HepG2 (cell line): ENCODE measurements around the gene ZNF384. TPM values are rescaled to one million over a fixed set of nuclear protein-coding genes. Genes with fewer than 3 reads are reported as not detected.

Experiments used
- DRAP1 ChIP-seq: IDR thresholded peaks from 2 replicates; pipeline ENCODE4 v1.6.1; 2016; ENCODE audit warnings: missing genetic modification reagents, missing compliant biosample characterization
- HIC2 ChIP-seq: sonication (generic); formaldehyde crosslinking; IDR thresholded peaks from 2 replicates; pipeline ENCODE4 v1.9.0; 2022; ENCODE audit warnings: low read depth, missing genetic modification reagents
- HIVEP1 ChIP-seq: sonication (generic); formaldehyde crosslinking; IDR thresholded peaks from 2 replicates; pipeline ENCODE4 v1.4.0; 2020; ENCODE audit warnings: mild to moderate bottlenecking, missing genetic modification reagents
- HOXA3 ChIP-seq: sonication (generic); formaldehyde crosslinking; IDR thresholded peaks from 2 replicates; pipeline ENCODE4 v1.5.0; 2020; ENCODE audit warnings: missing genetic modification reagents
- NR1H2 ChIP-seq: sonication (generic); formaldehyde crosslinking; IDR thresholded peaks from 2 replicates; pipeline ENCODE4 v1.8.1; 2022; ENCODE audit warnings: low read depth, missing genetic modification reagents, borderline replicate concordance
- PATZ1 ChIP-seq: sonication (generic); formaldehyde crosslinking; IDR thresholded peaks from 2 replicates; pipeline ENCODE4 v1.4.0; 2020; ENCODE audit warnings: missing genetic modification reagents
- PAXIP1 ChIP-seq: sonication (generic); formaldehyde crosslinking; conservative IDR thresholded peaks from 2 replicates; pipeline ENCODE4 v1.4.0; 2020; ENCODE audit warnings: mild to moderate bottlenecking, missing genetic modification reagents, moderate library complexity
- PRDM10 ChIP-seq: sonication (generic); formaldehyde crosslinking; IDR thresholded peaks from 2 replicates; pipeline ENCODE4 v1.4.0; 2020; ENCODE audit warnings: low read depth, missing genetic modification reagents
- RAD21 ChIP-seq: fragments of 450-650 bp; formaldehyde crosslinking; IDR thresholded peaks from 2 replicates; pipeline ENCODE4 v1.5.0; 2020; ENCODE audit warnings: mild to moderate bottlenecking
- SALL1 ChIP-seq: sonication (generic); formaldehyde crosslinking; IDR thresholded peaks from 2 replicates; pipeline ENCODE4 v1.8.0; 2022; ENCODE audit warnings: mild to moderate bottlenecking, missing genetic modification reagents
- UBTF ChIP-seq: sonication (generic); formaldehyde crosslinking; IDR thresholded peaks from 2 replicates; pipeline ENCODE4 v1.4.0; 2020; ENCODE audit warnings: mild to moderate bottlenecking, missing genetic modification reagents
- ZBTB1 ChIP-seq: sonication (generic); formaldehyde crosslinking; IDR thresholded peaks from 2 replicates; pipeline ENCODE4 v1.4.0; 2020; ENCODE audit warnings: missing genetic modification reagents, borderline replicate concordance
- ZFP62 ChIP-seq: sonication (generic); formaldehyde crosslinking; IDR thresholded peaks from 2 replicates; pipeline ENCODE4 v1.4.0; 2020; ENCODE audit warnings: missing genetic modification reagents
- polyA plus RNA-seq, 8 experiments: library from polyadenylated mRNA; depleted of rRNA in 3 of 8; stranded (reverse) in 7 of 8; unstranded in 1 of 8; fragments of >200 nt; fragmentation: Illumina TruSeq in 4 of 8; extraction: Trizol in 4 of 8; gene quantifications; 2 replicates each; pipeline versions ENCODE4 v1.2.1 to v1.2.3, GENCODE V29; 2011 to 2016; ENCODE audit warnings: low read depth in 4 of 8, missing spikeins in 1 of 8, mixed read lengths in 1 of 8; ENCODE audit not compliant: insufficient read depth in 1 of 8
- total RNA-seq, 5 experiments: library from RNA; depleted of rRNA; stranded (reverse); fragments of >200 nt; fragmentation: Illumina TruSeq; extraction: Trizol; gene quantifications; 2 replicates each; pipeline ENCODE4 v1.2.3, GENCODE V29; 2016; ENCODE audit warnings: low read depth in 1 of 5

The ZNF384 gene
- total and polyA plus RNA-seq, 2 of the 13 experiments (the other 11 are each of a cell fraction or from before 2014, with no cell fraction given), result 23.6 to 55.3 TPM

GRCh38 chr12:6631549-6631961 is 57.6 kb downstream of the ZNF384 start (continued):
- no peak for TF ChIP-seq PRDM10 (CRISPR knock-in tag)
- no peak for TF ChIP-seq NR1H2 (CRISPR knock-in tag)
- peak; percentile 60; the same call in 1 of the 2 replicates for TF ChIP-seq HIC2
- no peak for TF ChIP-seq RAD21
- peak; percentile 35; the same call in 1 of the 2 replicates for TF ChIP-seq SALL1 (CRISPR knock-in tag)
- peak; percentile 37; the same call in 1 of the 2 replicates for TF ChIP-seq PATZ1 (CRISPR knock-in tag)
- no peak for TF ChIP-seq ZBTB1 (CRISPR knock-in tag)
- peak; percentile 14; the same call in 1 of the 2 replicates for TF ChIP-seq UBTF (CRISPR knock-in tag)
- TF ChIP-seq HOXA3 (CRISPR knock-in tag), result 0 out of 2 replicates have a peak, but pooled peaks have one; percentile 17
- TF ChIP-seq DRAP1 (CRISPR knock-in tag), result 0 out of 2 replicates have a peak, but pooled peaks have one; percentile 23
- no peak for TF ChIP-seq ZFP62 (CRISPR knock-in tag)
- peak; percentile 45; the same call in 1 of the 2 replicates for TF ChIP-seq PAXIP1 (CRISPR knock-in tag)
- TF ChIP-seq HIVEP1 (CRISPR knock-in tag), result 0 out of 2 replicates have a peak, but pooled peaks have one; percentile 36
